H9 (cell line): ENCODE data around the gene FANCL. TPM values are rescaled to one million over a fixed set of nuclear protein-coding genes. Genes with fewer than 3 reads are reported as not detected.

Experiments used
- DNase-seq: peaks from one replicate; pipeline ENCODE4 v3.0.0-alpha.2; 2017
- H2AFZ ChIP-seq: one replicate; pipeline ENCODE4 v1.6.1; 2013; ENCODE audit warnings: mild to moderate bottlenecking, low read length, control low read depth, moderate library complexity
- H2AK5ac ChIP-seq: 2 replicates; pipeline ENCODE4 v1.6.1; 2013; ENCODE audit warnings: low read length, control low read depth, mixed read lengths; ENCODE audit not compliant: insufficient read length
- H2BK120ac ChIP-seq: one replicate; pipeline ENCODE4 v1.6.1; 2013; ENCODE audit warnings: low read depth, mild to moderate bottlenecking, low read length, control low read depth, inconsistent platforms; ENCODE audit not compliant: poor library complexity, severe bottlenecking
- H2BK12ac ChIP-seq: 2 replicates; pipeline ENCODE4 v1.6.1; 2013; ENCODE audit warnings: low read length, control low read depth, mixed read lengths, low read depth; ENCODE audit not compliant: insufficient read length
- H2BK15ac ChIP-seq: 2 replicates; pipeline ENCODE4 v1.6.1; 2013; ENCODE audit warnings: low read depth, low read length, control low read depth
- H2BK20ac ChIP-seq: one replicate; pipeline ENCODE4 v1.6.1; 2013; ENCODE audit warnings: low read depth, mild to moderate bottlenecking, low read length, control low read depth, inconsistent platforms; ENCODE audit not compliant: poor library complexity, severe bottlenecking
- H2BK5ac ChIP-seq: 2 replicates; pipeline ENCODE4 v1.6.1; 2013; ENCODE audit warnings: low read length, control low read depth, mixed read lengths; ENCODE audit not compliant: insufficient read length
- H3K14ac ChIP-seq: 2 replicates; pipeline ENCODE4 v1.6.1; 2013; ENCODE audit warnings: low read length, control low read depth; ENCODE audit not compliant: insufficient read depth
- H3K18ac ChIP-seq: 2 replicates; pipeline ENCODE4 v1.6.1; 2013; ENCODE audit warnings: low read depth, mild to moderate bottlenecking, mixed read lengths, low read length, control low read depth; ENCODE audit not compliant: insufficient read length
- H3K23ac ChIP-seq: 2 replicates; pipeline ENCODE4 v1.6.1; 2013; ENCODE audit warnings: low read length, control low read depth, mixed read lengths, low read depth; ENCODE audit not compliant: insufficient read length
- H3K23me2 ChIP-seq: 2 replicates; pipeline ENCODE4 v1.6.1; 2013; ENCODE audit warnings: low read depth, mild to moderate bottlenecking, mixed read lengths, low read length, control low read depth; ENCODE audit not compliant: insufficient read length, poor library complexity, severe bottlenecking
- H3K27ac ChIP-seq: 2 replicates; pipeline ENCODE4 v1.5.1; 2013; ENCODE audit warnings: low read length, control low read depth, mixed read lengths, low read depth; ENCODE audit not compliant: insufficient read length
- H3K27me3 ChIP-seq: 2 replicates; pipeline ENCODE4 v1.6.1; 2013; ENCODE audit warnings: low read length, control low read depth, inconsistent platforms; ENCODE audit not compliant: insufficient read depth
- H3K4ac ChIP-seq: 2 replicates; pipeline ENCODE4 v1.6.1; 2013; ENCODE audit warnings: low read depth, mild to moderate bottlenecking, control low read depth, inconsistent platforms, low read length, moderate library complexity
- H3K4me1 ChIP-seq: 2 replicates; pipeline ENCODE4 v1.6.1; 2013; ENCODE audit warnings: low read length, control low read depth, inconsistent platforms; ENCODE audit not compliant: insufficient read depth
- H3K4me2 ChIP-seq: 2 replicates; pipeline ENCODE4 v1.6.1; 2013; ENCODE audit warnings: low read length, control low read depth, mixed read lengths; ENCODE audit not compliant: insufficient read length, insufficient read depth
- H3K56ac ChIP-seq: 2 replicates; pipeline ENCODE4 v1.6.1; 2013; ENCODE audit warnings: low read depth, mild to moderate bottlenecking, mixed read lengths, low read length, control low read depth; ENCODE audit not compliant: insufficient read length
- H3K79me1 ChIP-seq: 2 replicates; pipeline ENCODE4 v1.6.1; 2013; ENCODE audit warnings: low read depth, mild to moderate bottlenecking, moderate library complexity, low read length, control low read depth, inconsistent platforms; ENCODE audit not compliant: insufficient read depth, poor library complexity, severe bottlenecking
- H3K79me2 ChIP-seq: 2 replicates; pipeline ENCODE4 v1.6.1; 2013; ENCODE audit warnings: low read length, control low read depth, inconsistent platforms; ENCODE audit not compliant: insufficient read depth
- H3K9ac ChIP-seq: 2 replicates; pipeline ENCODE4 v1.6.1; 2013; ENCODE audit warnings: low read length, control low read depth, mixed read lengths; ENCODE audit not compliant: insufficient read length; ENCODE audit errors: extremely low read depth
- H3K9me3 ChIP-seq: one replicate; pipeline ENCODE4 v1.6.1; 2013; ENCODE audit warnings: low read depth, low read length, inconsistent platforms; ENCODE audit not compliant: control insufficient read depth
- H3T11ph ChIP-seq: one replicate; pipeline ENCODE4 v1.6.1; 2013; ENCODE audit warnings: mild to moderate bottlenecking, low read length, control low read depth, inconsistent platforms
- H4K20me1 ChIP-seq: one replicate; pipeline ENCODE4 v1.6.1; 2013; ENCODE audit not compliant: control insufficient read depth, insufficient read length, insufficient read depth
- H4K5ac ChIP-seq: 2 replicates; pipeline ENCODE4 v1.6.1; 2013; ENCODE audit warnings: low read depth, mild to moderate bottlenecking, mixed read lengths, low read length, control low read depth; ENCODE audit not compliant: insufficient read length
- H4K8ac ChIP-seq: replicated peaks from 2 replicates; pipeline ENCODE4 v1.6.1; 2013; ENCODE audit warnings: low read length, control low read depth, mixed read lengths, low read depth; ENCODE audit not compliant: insufficient read length
- H4K91ac ChIP-seq: 2 replicates; pipeline ENCODE4 v1.6.1; 2013; ENCODE audit warnings: low read depth, mild to moderate bottlenecking, moderate library complexity, mixed read lengths, low read length, control low read depth; ENCODE audit not compliant: insufficient read length
- H3K27ac Mint-ChIP-seq, 3 experiments: 2 replicates in 2 of 3; 3 replicates in 1 of 3; pipeline ENCODE4 v1.8.0; 2020 to 2021; ENCODE audit warnings: mixed read lengths in 3 of 3, mild to moderate bottlenecking in 1 of 3, moderate library complexity in 1 of 3
- H3K27me3 Mint-ChIP-seq: 2 replicates; pipeline ENCODE4 v1.8.0; 2021; ENCODE audit warnings: low read depth, mild to moderate bottlenecking, moderate library complexity, mixed read lengths
- H3K36me3 Mint-ChIP-seq, 3 experiments: 2 replicates in 2 of 3; 3 replicates in 1 of 3; pipeline ENCODE4 v1.8.0; 2020 to 2021; ENCODE audit warnings: low read depth in 3 of 3, mixed read lengths in 3 of 3; ENCODE audit not compliant: insufficient read depth in 1 of 3
- H3K4me1 Mint-ChIP-seq, 2 experiments: 2 replicates each; pipeline ENCODE4 v1.8.0; 2020; ENCODE audit warnings: mixed read lengths in 2 of 2
- H3K4me3 Mint-ChIP-seq, 2 experiments: 2 replicates in 1 of 2; 3 replicates in 1 of 2; pipeline ENCODE4 v1.8.0; 2020 to 2021; ENCODE audit warnings: mild to moderate bottlenecking in 2 of 2, mixed read lengths in 2 of 2, moderate library complexity in 1 of 2
- H3K9me3 Mint-ChIP-seq, 2 experiments: 2 replicates in 1 of 2; 3 replicates in 1 of 2; pipeline ENCODE4 v1.8.0; 2020; ENCODE audit warnings: mild to moderate bottlenecking in 2 of 2, mixed read lengths in 2 of 2, moderate library complexity in 1 of 2
- CTCF ChIP-seq: fragments of 200-600 bp; sonication (generic); conservative IDR thresholded peaks from 3 replicates; pipeline ENCODE4 v1.8.0; 2021; ENCODE audit warnings: antibody characterized with exemption, mild to moderate bottlenecking
- WGBS: extraction: QIAGEN DNeasy Blood & Tissue Kit; methylation state at CpG from one replicate; pipeline ENCODE4 v1.1.7; 2013; ENCODE audit warnings: missing lambda C conversion rate, low lambda C conversion rate, mixed read lengths; ENCODE audit not compliant: insufficient read length; ENCODE audit errors: extremely low coverage; 5-methylcytosine and 5-hydroxymethylcytosine counted together
- total RNA-seq: library from RNA; stranded (reverse); gene quantifications from 2 replicates; pipeline ENCODE4 v1.2.1, GENCODE V29; 2021

FANCL gene
- total RNA-seq, 1 experiment from 2014 or later: 41.5 TPM

GRCh38 chr2:58239243-58239925 lies 1.7 kb downstream of the FANCL start:
- no peak overlapping the region for H3K18ac ChIP-seq
- Mint-ChIP-seq H3K4me3 (peak overlapping the region; percentile 58 to 79), H3K27me3 (no peaks in the 10 kb centered on the region), H3K27ac (peak overlapping the region in 1 of 3 experiments; percentile 65; a peak in 1 of 7 replicates), H3K36me3 (peaks cover 0 to 13% (median 7%) of the 10 kb centered on the region in 3 experiments; a peak in 5 of 7 replicates), H3K9me3 (peaks cover 5 to 10% of the 10 kb centered on the region in 2 experiments), H3K4me1 (peaks cover 60 to 63% of the 10 kb centered on the region in 2 experiments)
- H3K27ac ChIP-seq: no peak overlapping the region
- peaks cover 28% of the 10 kb centered on the region for H3K79me2 ChIP-seq
- no peaks in the 10 kb centered on the region for H4K20me1 ChIP-seq
- no peaks in the 10 kb centered on the region for H3K27me3 ChIP-seq
- H3K14ac ChIP-seq: no peak overlapping the region
- H3K9me3 ChIP-seq: no peaks in the 10 kb centered on the region
- H3K9ac ChIP-seq: no peak overlapping the region
- no peak overlapping the region for H2BK20ac ChIP-seq
- H3K4me1 ChIP-seq: peaks cover 5% of the 10 kb centered on the region; the same call in 1 of the 2 replicates
- H4K91ac ChIP-seq: no peak overlapping the region
- H4K8ac ChIP-seq: no peak overlapping the region
- H2BK15ac ChIP-seq: no peak overlapping the region
- no peak overlapping the region for H2BK120ac ChIP-seq
- no peak overlapping the region for H3K23ac ChIP-seq
- no peak for TF ChIP-seq CTCF
- H2AFZ ChIP-seq: no peak overlapping the region
- peaks cover 7% of the 10 kb centered on the region for H3K23me2 ChIP-seq
- no peaks in the 10 kb centered on the region for H3K79me1 ChIP-seq
- no peak overlapping the region for H2BK5ac ChIP-seq
- no peak overlapping the region for H3K4ac ChIP-seq
- no peak overlapping the region for H2BK12ac ChIP-seq
- no peak overlapping the region for H3T11ph ChIP-seq
- no peak for DNase-seq
- H3K4me2 ChIP-seq: peak overlapping the region; percentile 61
- WGBS: no CpG with 5 or more reads among the region's 3 CpGs
- H4K5ac ChIP-seq: no peak overlapping the region
- no peak overlapping the region for H3K56ac ChIP-seq
- no peak overlapping the region for H2AK5ac ChIP-seq
